Lower leg skin (tissue), 4 donors: ENCODE data around the gene CPHXL2. TPM values are rescaled to one million over a fixed set of nuclear protein-coding genes. Genes with fewer than 3 reads are reported as not detected.

Source experiments
- DNase-seq, 2 donors: peaks; one replicate each; pipeline ENCODE4 v3.0.0-alpha.2; 2019; ENCODE audit warnings: low spot score in 2 of 2
- H3K4me3 ChIP-seq: fragments of 200-600 bp; sonication (generic); 2 replicates; pipeline ENCODE4 v1.5.1; 2017; ENCODE audit warnings: mild to moderate bottlenecking, low read depth; ENCODE audit not compliant: poor library complexity, severe bottlenecking
- POLR2A ChIP-seq, 2 donors: fragments of 450-650 bp; IDR thresholded peaks; one replicate each; pipeline ENCODE4 v1.6.1; 2016 to 2017; ENCODE audit warnings: antibody characterized with exemption in 2 of 2, mild to moderate bottlenecking in 1 of 2, moderate library complexity in 1 of 2
- WGBS, 2 donors: methylation state at CpG; one replicate each; pipeline ENCODE4 v1.1.5; 2018; 5-methylcytosine and 5-hydroxymethylcytosine counted together
- intact Hi-C: fragments of 100-400 bp; cut with DNase I; formaldehyde crosslinking; loops from one replicate; pipeline ENCODE4 v1.15.0; 2023; ENCODE audit warnings: low total_unique reads
- total RNA-seq, 4 donors: library from RNA; depleted of rRNA; stranded (reverse); fragments of >200 nt; gene quantifications; one replicate each; pipeline ENCODE4 v1.1.0, GENCODE V29; 2016
- TF ChIP-seq, protein P1 (sequence below), 3 donors: fragments of 450-650 bp; IDR thresholded peaks; one replicate each; pipeline ENCODE4 v1.5.1; 2016; ENCODE audit warnings: antibody characterized with exemption in 3 of 3, mild to moderate bottlenecking in 3 of 3, moderate library complexity in 2 of 3

CPHXL2 gene
- total RNA-seq, 4 donors from 2014 or later, result not detected

DNA sequence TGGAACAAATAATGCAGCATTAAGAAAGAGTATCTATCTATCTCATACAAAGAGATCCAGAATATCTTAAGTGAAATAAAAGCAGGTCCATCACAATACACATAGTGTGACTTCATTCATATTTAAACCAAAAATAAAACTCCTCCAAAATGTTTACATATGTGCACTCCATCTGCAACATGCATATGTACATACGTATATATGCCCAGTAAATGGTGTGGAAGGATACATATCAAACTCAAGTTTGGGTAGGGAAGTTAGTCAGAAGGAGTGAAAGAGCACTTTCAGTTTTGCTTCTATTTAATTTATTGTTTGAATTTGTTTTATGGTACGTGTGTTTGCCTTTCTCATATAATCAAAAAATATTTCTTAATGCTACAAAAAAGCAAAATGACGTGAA, 41.8 kb downstream of the CPHXL2 start:
- TF ChIP-seq, protein P1, sequence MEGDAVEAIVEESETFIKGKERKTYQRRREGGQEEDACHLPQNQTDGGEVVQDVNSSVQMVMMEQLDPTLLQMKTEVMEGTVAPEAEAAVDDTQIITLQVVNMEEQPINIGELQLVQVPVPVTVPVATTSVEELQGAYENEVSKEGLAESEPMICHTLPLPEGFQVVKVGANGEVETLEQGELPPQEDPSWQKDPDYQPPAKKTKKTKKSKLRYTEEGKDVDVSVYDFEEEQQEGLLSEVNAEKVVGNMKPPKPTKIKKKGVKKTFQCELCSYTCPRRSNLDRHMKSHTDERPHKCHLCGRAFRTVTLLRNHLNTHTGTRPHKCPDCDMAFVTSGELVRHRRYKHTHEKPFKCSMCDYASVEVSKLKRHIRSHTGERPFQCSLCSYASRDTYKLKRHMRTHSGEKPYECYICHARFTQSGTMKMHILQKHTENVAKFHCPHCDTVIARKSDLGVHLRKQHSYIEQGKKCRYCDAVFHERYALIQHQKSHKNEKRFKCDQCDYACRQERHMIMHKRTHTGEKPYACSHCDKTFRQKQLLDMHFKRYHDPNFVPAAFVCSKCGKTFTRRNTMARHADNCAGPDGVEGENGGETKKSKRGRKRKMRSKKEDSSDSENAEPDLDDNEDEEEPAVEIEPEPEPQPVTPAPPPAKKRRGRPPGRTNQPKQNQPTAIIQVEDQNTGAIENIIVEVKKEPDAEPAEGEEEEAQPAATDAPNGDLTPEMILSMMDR (IDR thresholded peaks at IDR 0.05), result no peak
- no peak for TF ChIP-seq POLR2A (IDR thresholded peaks at IDR 0.05)
- 73 to 90% methylated on average over 3 of the region's 3 CpGs for WGBS, 2 donors
- no peak for DNase-seq
- H3K4me3 ChIP-seq, result no peak overlapping the region
- intact Hi-C loops, result no loop called here

DNA sequence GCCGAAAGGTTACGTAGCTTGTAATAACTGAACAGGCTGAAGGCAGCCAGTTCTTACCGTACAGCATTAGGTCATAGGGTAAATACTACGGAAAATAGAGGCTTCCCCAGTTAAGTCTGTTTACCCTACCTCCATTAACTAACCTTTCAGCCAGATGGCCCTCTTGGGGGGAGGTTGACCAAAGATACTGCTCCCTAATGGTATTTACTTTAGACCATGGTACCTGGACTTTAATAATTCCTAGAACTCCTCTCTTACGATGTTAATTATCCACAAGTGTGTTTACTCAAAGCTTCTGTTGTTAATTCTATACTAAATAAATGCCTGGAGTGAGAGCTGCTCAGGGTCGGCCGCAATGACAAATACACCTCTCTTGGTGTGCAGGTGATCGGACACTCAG, 44.0 kb downstream of the CPHXL2 start:
- no peak for TF ChIP-seq POLR2A (IDR thresholded peaks at IDR 0.05)
- TF ChIP-seq, protein P1 (IDR thresholded peaks at IDR 0.05), result no peak
- intact Hi-C loops, result no loop called here
- no peak for DNase-seq
- H3K4me3 ChIP-seq, result no peak overlapping the region
- WGBS, 2 donors, result 94 to 95% methylated on average over 8 of the region's 8 CpGs

DNA sequence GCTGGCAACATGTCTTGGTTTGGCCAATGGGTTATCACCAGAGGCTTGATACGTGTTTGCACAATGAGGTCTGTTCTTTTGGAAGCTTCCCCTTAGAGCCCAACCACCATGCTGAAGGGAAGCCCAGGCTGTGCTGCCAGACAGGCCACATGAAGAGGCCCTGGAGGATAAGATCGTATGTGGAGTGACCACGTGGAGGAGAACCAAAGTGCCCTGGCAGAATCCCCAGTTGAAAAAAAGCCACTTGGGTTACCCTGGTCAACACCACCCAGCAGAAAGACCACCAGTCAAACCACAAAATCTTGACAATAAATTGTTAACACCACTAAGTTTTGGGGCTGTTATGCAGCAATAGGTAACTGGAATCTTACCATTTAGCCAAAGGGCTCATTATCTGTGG, 46.8 kb downstream of the CPHXL2 start:
- H3K4me3 ChIP-seq, result no peak overlapping the region
- TF ChIP-seq POLR2A (IDR thresholded peaks at IDR 0.05), result no peak
- TF ChIP-seq, protein P1 (IDR thresholded peaks at IDR 0.05), result no peak
- WGBS, 2 donors, result 86 to 89% methylated on average over 3 of the region's 3 CpGs
- DNase-seq, result no peak
- intact Hi-C loops, result no loop called here

DNA sequence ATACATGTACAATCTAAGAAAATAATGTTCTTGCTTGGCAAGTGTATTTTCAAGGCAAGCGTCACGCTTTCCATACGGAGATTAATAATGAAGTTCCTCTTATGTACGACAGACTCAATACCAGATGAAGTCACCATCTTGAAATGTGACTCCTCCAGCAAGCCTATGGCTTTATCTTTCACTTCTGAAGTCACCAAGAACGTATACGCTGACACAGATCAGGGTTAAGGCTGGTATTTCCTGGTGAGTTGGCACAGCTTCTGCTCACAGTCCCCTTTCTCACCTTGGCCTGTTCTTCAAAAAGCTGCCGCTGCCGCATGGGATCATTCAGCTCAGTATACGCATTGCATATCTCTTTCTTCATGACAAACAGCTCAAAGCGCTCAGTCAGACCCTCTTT, 47.7 kb downstream of the CPHXL2 start:
- intact Hi-C loops, result loop anchor here (10.0 kb wide), 1 partner anchor 164 kb away; the partner anchor contains the start of gene TMEM170A
- DNase-seq, result no peak
- WGBS, 2 donors, result 93 to 94% methylated on average over 10 of the region's 10 CpGs
- TF ChIP-seq, protein P1 (IDR thresholded peaks at IDR 0.05), result no peak
- TF ChIP-seq POLR2A (IDR thresholded peaks at IDR 0.05), result no peak
- H3K4me3 ChIP-seq, result no peak overlapping the region

DNA sequence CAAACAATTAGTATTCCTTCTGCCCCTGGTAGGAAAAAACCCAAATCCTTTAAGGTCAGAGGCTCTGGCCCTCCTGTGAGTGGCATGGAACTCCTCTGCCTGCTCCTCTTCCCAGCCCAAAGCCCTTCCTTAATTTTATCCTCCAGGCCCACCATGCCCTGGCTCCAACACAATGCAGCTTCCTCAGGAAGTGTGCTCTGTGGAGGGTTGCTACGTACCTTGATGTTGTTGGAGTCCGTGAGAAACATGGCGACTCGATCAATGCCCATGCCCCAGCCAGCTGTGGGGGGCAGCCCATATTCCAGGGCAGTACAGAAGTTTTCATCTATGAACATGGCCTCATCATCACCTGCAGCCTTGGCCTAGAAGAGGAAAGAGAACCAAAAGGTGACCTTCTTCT, 48.5 kb downstream of the CPHXL2 start:
- intact Hi-C loops, result loop anchor here (10.0 kb wide), 1 partner anchor 164 kb away; the partner anchor contains the start of gene TMEM170A
- TF ChIP-seq, protein P1 (IDR thresholded peaks at IDR 0.05), result no peak
- no peak for TF ChIP-seq POLR2A (IDR thresholded peaks at IDR 0.05)
- DNase-seq, result no peak
- H3K4me3 ChIP-seq, result no peak overlapping the region
- WGBS, 2 donors, result 81 to 90% methylated on average over 4 of the region's 4 CpGs

DNA sequence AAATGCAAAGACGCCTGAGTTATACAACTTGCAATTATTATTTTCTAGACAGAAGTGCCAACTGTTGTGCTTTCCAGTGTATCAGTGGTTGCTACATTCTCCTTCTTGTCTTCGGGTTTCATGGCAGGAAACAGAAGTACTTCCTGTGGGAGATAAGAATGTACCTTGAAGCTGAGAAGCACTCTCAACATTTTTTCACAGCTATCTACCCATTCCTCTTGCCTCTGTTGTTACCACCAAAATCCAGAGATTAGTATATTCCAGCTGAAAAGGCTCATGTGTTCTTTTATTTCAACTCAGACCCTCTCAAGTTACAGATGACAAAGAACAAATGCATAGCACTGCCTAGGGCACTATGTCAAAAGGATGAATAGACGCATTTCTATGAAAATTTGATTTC, 49.0 kb downstream of the CPHXL2 start:
- DNase-seq, result no peak
- 53 to 63% methylated on average over 3 of the region's 3 CpGs for WGBS, 2 donors
- H3K4me3 ChIP-seq, result no peak overlapping the region
- TF ChIP-seq, protein P1 (IDR thresholded peaks at IDR 0.05), result no peak
- TF ChIP-seq POLR2A (IDR thresholded peaks at IDR 0.05), result no peak
- intact Hi-C loops, result loop anchor here (10.0 kb wide), 1 partner anchor 163 kb away; the partner anchor contains the start of gene TMEM170A
